Naive B cell (primary cell): Measurements from ENCODE around the gene SH3PXD2A. TPM values are rescaled to one million over a fixed set of nuclear protein-coding genes. Genes with fewer than 3 reads are reported as not detected.

Source experiments
- ATAC-seq, 2 donors: fragments of 150-1000 bp; cut with Tn5 transposase; 2 replicates each; pipeline ENCODE4 v1.10.0; 2021; ENCODE audit warnings: low read depth in 2 of 2, mild to moderate bottlenecking in 2 of 2, moderate library complexity in 2 of 2
- DNase-seq: peaks from one replicate; pipeline ENCODE4 v3.0.0; 2022
- H3K27ac Mint-ChIP-seq, 6 donors: one replicate each; pipeline ENCODE4 v1.8.0; 2020 to 2022; ENCODE audit warnings: mild to moderate bottlenecking in 6 of 6, mixed read lengths in 6 of 6, moderate library complexity in 5 of 6, inconsistent platforms in 2 of 6
- H3K27me3 Mint-ChIP-seq, 3 donors: one replicate each; pipeline ENCODE4 v1.8.0; 2021 to 2022; ENCODE audit warnings: mixed read lengths in 3 of 3, mild to moderate bottlenecking in 1 of 3
- H3K36me3 Mint-ChIP-seq, 2 donors: one replicate each; pipeline ENCODE4 v1.8.0; 2020 to 2022; ENCODE audit warnings: mixed read lengths in 2 of 2, inconsistent platforms in 1 of 2, mild to moderate bottlenecking in 1 of 2
- H3K4me1 Mint-ChIP-seq, 3 donors: one replicate each; pipeline ENCODE4 v1.8.0; 2020 to 2022; ENCODE audit warnings: mixed read lengths in 3 of 3, inconsistent platforms in 1 of 3, mild to moderate bottlenecking in 1 of 3, moderate library complexity in 1 of 3
- H3K4me3 Mint-ChIP-seq, 8 donors: one replicate each; pipeline ENCODE4 v1.8.0; 2020 to 2022; ENCODE audit warnings: mild to moderate bottlenecking in 8 of 8, mixed read lengths in 8 of 8, moderate library complexity in 8 of 8, inconsistent platforms in 2 of 8
- H3K9me3 Mint-ChIP-seq, 7 donors: one replicate each; pipeline ENCODE4 v1.8.0; 2020 to 2022; ENCODE audit warnings: mixed read lengths in 7 of 7, mild to moderate bottlenecking in 5 of 7, inconsistent platforms in 2 of 7, moderate library complexity in 1 of 7
- polyA plus RNA-seq, 6 donors: library from polyadenylated mRNA; unstranded; fragments of 300-500 nt; fragmentation: Illumina TruSeq; gene quantifications; one replicate each; pipeline ENCODE4 v1.2.3, GENCODE V29; 2021; ENCODE audit warnings: low read depth in 6 of 6

Gene SH3PXD2A
- polyA plus RNA-seq, 6 donors from 2014 or later: 0.47 to 1.4 (median 0.72) TPM; not detected in 1

DNA sequence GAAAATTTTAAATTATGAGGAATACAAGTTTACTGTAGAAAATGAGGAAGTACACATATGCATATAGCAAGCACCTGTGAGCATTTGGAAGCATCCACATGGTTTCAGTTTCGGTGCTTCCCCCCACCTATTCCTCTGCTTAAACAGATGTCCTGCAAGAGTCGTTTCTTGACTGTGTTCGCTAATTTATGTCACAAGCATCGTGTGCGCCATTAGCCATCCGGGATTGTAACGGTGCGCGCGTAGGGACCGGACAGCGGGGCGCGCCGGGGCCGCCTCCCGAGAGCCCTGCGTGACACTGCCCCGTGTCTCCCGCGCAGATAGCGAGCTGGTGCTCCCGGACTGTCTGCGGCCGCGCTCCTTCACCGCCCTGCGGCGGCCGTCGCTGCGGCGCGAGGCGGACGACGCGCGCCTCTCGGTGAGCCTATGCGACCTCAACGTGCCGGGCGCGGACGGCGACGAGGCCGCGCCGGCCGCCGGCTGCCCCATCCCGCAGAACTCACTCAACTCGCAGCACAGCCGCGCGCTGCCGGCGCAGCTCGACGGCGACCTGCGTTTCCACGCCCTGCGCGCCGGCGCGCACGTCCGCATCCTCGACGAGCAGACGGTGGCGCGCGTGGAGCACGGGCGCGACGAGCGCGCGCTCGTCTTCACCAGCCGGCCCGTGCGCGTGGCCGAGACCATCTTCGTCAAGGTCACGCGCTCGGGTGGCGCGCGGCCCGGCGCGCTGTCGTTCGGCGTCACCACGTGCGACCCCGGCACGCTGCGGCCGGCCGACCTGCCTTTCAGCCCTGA is 271.0 kb downstream of the SH3PXD2A start:
- Mint-ChIP-seq H3K9me3 (peaks cover 0 to 5% (median 0%) of the 10 kb centered on the region in 7 donors), H3K27me3 (no peaks in the 10 kb centered on the region), H3K27ac (peak overlapping the region in 5 of 6 donors; percentile 76 to 92 (median 82)), H3K36me3 (no peaks in the 10 kb centered on the region), H3K4me1 (peaks cover 5 to 14% (median 5%) of the 10 kb centered on the region in 3 donors), H3K4me3 (peak overlapping the region; percentile 76 to 91 (median 88))
- ATAC-seq (peak; percentile 83 to 85), DNase-seq (peak; percentile 50)

- Mint-ChIP-seq H3K36me3 (no peaks in the 10 kb centered on the region), H3K9me3 (peaks cover 0 to 5% (median 0%) of the 10 kb centered on the region in 7 donors), H3K4me1 (peaks cover 5 to 14% (median 5%) of the 10 kb centered on the region in 3 donors), H3K4me3 (peak overlapping the region; percentile 76 to 91 (median 87)), H3K27me3 (no peaks in the 10 kb centered on the region), H3K27ac (peak overlapping the region in 5 of 6 donors; percentile 76 to 92 (median 82))
- ATAC-seq: peak; percentile 14 to 19
- no peak for DNase-seq
These were observed 271.5 kb downstream of the SH3PXD2A start for GRCh38 chr10:103583871-103584215.

- Mint-ChIP-seq H3K27ac (no peak overlapping the region), H3K4me1 (peaks cover 5 to 14% (median 5%) of the 10 kb centered on the region in 3 donors), H3K27me3 (no peaks in the 10 kb centered on the region), H3K4me3 (peak overlapping the region in 6 of 8 donors; percentile 22 to 87 (median 52)), H3K9me3 (peaks cover 0 to 3% (median 0%) of the 10 kb centered on the region in 7 donors), H3K36me3 (no peaks in the 10 kb centered on the region)
- ATAC-seq: no peak
- DNase-seq: no peak
These were observed 272.8 kb downstream of the SH3PXD2A start for GRCh38 chr10:103582331-103583123.

DNA sequence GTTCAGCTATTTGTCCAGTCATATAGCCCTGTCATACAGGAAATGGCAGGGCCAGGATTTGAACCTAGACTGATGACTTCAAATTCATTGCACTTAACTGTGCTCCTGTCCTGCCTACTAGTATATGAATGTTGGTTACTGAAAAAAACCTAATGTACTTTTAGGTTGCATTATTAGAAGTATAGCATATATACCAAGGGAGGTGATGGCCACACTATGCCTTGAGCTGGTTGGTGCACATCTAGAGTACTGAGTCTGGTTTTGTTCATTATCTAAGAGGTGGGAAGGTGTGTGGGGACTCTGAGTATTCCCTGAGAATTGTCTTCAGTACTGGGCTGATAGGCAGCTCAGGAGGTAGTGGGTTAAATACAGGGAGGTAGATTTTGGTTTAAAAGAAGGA is 273.9 kb downstream of the SH3PXD2A start:
- Mint-ChIP-seq H3K9me3 (no peaks in the 10 kb centered on the region), H3K4me3 (peak overlapping the region in 1 of 8 donors; percentile 11), H3K27ac (no peak overlapping the region), H3K27me3 (no peaks in the 10 kb centered on the region), H3K36me3 (no peaks in the 10 kb centered on the region), H3K4me1 (peaks cover 5 to 11% (median 5%) of the 10 kb centered on the region in 3 donors)
- no peak for ATAC-seq
- no peak for DNase-seq

GRCh38 chr10:103580430-103580829 is 274.9 kb downstream of the SH3PXD2A start:
- ATAC-seq (no peak), DNase-seq (no peak)
- H3K27me3 Mint-ChIP-seq: peaks cover 0 to under 1% (median 0%) of the 10 kb centered on the region in 3 donors
- H3K4me3 Mint-ChIP-seq: no peak overlapping the region
- H3K4me1 Mint-ChIP-seq: peaks cover 5% of the 10 kb centered on the region in 3 donors
- H3K9me3 Mint-ChIP-seq: no peaks in the 10 kb centered on the region
- no peaks in the 10 kb centered on the region for H3K36me3 Mint-ChIP-seq
- no peak overlapping the region for H3K27ac Mint-ChIP-seq

DNA sequence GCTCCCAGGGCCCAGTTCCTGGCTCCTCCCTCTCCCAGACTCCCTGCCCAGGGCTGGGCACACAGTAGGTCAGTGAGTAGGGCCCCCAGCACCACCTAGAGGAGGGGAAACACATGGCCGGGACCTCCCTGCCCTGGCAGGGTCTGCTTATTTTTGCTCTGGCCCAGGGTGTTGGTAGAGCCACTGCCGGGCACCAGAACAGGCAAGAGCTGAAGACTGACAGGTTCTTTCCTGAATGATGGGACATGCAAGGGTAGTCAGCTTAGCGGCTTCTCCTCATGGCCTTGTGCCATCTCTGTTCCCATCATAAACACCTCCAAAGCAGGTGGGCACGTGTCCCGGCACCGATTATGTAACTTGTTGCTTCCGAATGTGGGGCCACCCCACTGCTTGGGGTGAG is 275.4 kb downstream of the SH3PXD2A start:
- H3K27me3 Mint-ChIP-seq: peaks cover 0 to 5% (median 0%) of the 10 kb centered on the region in 3 donors
- no peak for DNase-seq
- H3K9me3 Mint-ChIP-seq: no peaks in the 10 kb centered on the region
- peaks cover 5% of the 10 kb centered on the region in 3 donors for H3K4me1 Mint-ChIP-seq
- H3K36me3 Mint-ChIP-seq: no peaks in the 10 kb centered on the region
- no peak for ATAC-seq
- H3K4me3 Mint-ChIP-seq: no peak overlapping the region
- H3K27ac Mint-ChIP-seq: no peak overlapping the region

- Mint-ChIP-seq H3K27me3 (peaks cover 0 to 7% (median 0%) of the 10 kb centered on the region in 3 donors), H3K9me3 (no peaks in the 10 kb centered on the region), H3K36me3 (no peaks in the 10 kb centered on the region), H3K27ac (peak overlapping the region in 1 of 6 donors; percentile 64), H3K4me3 (peak overlapping the region in 1 of 8 donors; percentile 56), H3K4me1 (peaks cover 2 to 3% (median 2%) of the 10 kb centered on the region in 3 donors)
- DNase-seq (no peak), ATAC-seq (no peak)
These were observed 276.5 kb downstream of the SH3PXD2A start for GRCh38 chr10:103578782-103579382.

DNA sequence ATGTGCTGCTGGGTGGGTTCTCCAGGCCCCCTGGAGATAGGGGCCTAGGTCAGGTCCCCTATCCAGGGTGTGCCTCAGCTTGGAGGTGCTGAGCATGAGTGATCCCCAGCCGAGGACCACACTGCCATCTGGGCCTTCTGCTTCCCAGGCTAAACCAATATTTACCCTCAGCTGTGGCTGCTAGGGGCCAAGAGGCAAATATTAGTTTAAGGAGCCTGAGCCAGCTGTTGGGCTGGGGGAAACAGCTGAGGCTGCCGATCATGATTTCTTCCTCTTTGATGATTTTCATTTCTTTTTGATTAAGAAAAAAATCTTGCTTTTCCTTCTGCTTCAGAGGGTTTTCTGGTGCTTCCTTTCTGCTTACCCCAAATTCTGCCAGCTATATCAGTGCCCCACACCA is 278.5 kb downstream of the SH3PXD2A start:
- ATAC-seq (no peak), DNase-seq (no peak)
- no peak overlapping the region for H3K4me3 Mint-ChIP-seq
- no peaks in the 10 kb centered on the region for H3K36me3 Mint-ChIP-seq
- H3K27ac Mint-ChIP-seq: peak overlapping the region in 1 of 6 donors; percentile 30
- no peaks in the 10 kb centered on the region for H3K9me3 Mint-ChIP-seq
- peaks cover 0 to 7% (median 0%) of the 10 kb centered on the region in 3 donors for H3K27me3 Mint-ChIP-seq
- no peaks in the 10 kb centered on the region for H3K4me1 Mint-ChIP-seq

DNA sequence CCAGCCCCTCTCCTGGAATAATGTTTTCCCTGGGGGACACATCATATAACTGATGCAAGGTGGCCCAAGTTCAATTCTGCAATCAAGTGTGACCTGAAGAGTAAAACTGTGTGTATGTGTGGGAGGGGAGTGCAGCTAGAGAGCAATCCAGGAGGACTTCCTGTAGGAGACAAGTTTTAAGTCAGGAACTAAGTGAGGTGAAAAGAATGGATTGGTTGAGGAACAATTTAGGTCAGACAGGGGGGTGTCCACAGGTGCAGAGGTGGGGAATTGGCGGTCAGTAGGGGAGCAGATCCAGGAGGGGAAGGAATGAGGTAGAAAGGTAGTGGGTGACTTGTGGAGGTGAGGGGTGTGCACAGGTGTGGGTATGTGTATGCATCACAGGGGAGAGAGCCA is 279.3 kb downstream of the SH3PXD2A start:
- Mint-ChIP-seq H3K4me3 (no peak overlapping the region), H3K4me1 (no peaks in the 10 kb centered on the region), H3K27me3 (peaks cover 0 to 7% (median 3%) of the 10 kb centered on the region in 3 donors), H3K27ac (peak overlapping the region in 2 of 6 donors; percentile 2 to 82), H3K36me3 (no peaks in the 10 kb centered on the region), H3K9me3 (no peaks in the 10 kb centered on the region)
- DNase-seq: no peak
- ATAC-seq: no peak

DNA sequence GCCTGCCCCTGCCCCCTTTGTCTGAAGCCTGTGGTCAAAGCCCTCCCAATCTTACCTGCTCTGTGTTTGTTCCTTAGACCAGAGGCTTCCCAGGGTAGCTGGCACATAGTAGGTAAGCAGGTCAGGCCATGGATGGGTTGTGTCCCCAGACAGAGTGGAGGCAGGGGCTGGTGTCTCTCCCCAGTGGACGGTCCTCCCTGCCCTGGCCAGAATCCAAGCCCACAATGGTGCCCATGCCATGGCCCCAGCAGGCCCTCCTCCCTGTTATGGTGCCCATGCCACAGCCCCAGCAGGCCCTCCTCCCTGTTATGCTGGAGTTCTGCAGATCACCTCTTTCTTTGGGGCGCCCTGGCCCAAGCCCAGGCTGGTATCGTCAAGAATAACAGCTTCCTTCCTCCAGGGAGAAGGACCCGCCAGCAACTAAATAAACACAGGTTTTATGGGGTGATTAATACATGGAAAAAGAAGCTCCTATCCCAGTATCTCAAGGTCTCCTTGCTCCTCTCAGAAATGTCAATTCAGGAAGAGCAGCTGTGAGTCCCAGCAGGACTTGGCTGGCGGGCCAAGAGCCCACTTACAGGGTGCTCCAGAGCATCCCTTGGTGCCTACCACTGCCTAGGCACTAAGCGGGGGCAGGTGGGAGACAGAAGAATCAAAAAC is 279.8 kb downstream of the SH3PXD2A start:
- H3K4me1 Mint-ChIP-seq: no peaks in the 10 kb centered on the region
- H3K27ac Mint-ChIP-seq: no peak overlapping the region
- DNase-seq: no peak

GRCh38 chr10:103574097-103575061 is 281.0 kb downstream of the SH3PXD2A start:
- no peaks in the 10 kb centered on the region for H3K9me3 Mint-ChIP-seq
- H3K4me1 Mint-ChIP-seq: no peaks in the 10 kb centered on the region
- no peak for ATAC-seq
- peak overlapping the region in 1 of 6 donors; percentile 47 for H3K27ac Mint-ChIP-seq
- no peaks in the 10 kb centered on the region for H3K36me3 Mint-ChIP-seq
- H3K27me3 Mint-ChIP-seq: peaks cover 0 to 15% (median 9%) of the 10 kb centered on the region in 3 donors
- H3K4me3 Mint-ChIP-seq: peak overlapping the region in 1 of 8 donors; percentile 58
- DNase-seq: no peak

More for the DNA sequence above, 279.8 kb downstream of the SH3PXD2A start:
- Mint-ChIP-seq H3K36me3 (no peaks in the 10 kb centered on the region), H3K4me3 (no peak overlapping the region), H3K9me3 (no peaks in the 10 kb centered on the region), H3K27me3 (peaks cover 0 to 9% (median 7%) of the 10 kb centered on the region in 3 donors)
- no peak for ATAC-seq

- H3K9me3 Mint-ChIP-seq: no peaks in the 10 kb centered on the region
These were observed 282.2 kb downstream of the SH3PXD2A start for GRCh38 chr10:103573205-103573487.

More at GRCh38 chr10:103573205-103573487, 282.2 kb downstream of the SH3PXD2A start:
- ATAC-seq: no peak
- Mint-ChIP-seq H3K27me3 (peaks cover 0 to 17% (median 9%) of the 10 kb centered on the region in 3 donors), H3K27ac (no peak overlapping the region), H3K4me1 (no peaks in the 10 kb centered on the region), H3K36me3 (no peaks in the 10 kb centered on the region), H3K4me3 (no peak overlapping the region)
- no peak for DNase-seq
